Measurements from ENCODE around the gene CYP2A6.
"Not testable (repeated sequence)": the region's sequence is repeated elsewhere in the genome, so short reads cannot be mapped to it uniquely, and the experiment has no call there.

CYP2A6 gene

DNA sequence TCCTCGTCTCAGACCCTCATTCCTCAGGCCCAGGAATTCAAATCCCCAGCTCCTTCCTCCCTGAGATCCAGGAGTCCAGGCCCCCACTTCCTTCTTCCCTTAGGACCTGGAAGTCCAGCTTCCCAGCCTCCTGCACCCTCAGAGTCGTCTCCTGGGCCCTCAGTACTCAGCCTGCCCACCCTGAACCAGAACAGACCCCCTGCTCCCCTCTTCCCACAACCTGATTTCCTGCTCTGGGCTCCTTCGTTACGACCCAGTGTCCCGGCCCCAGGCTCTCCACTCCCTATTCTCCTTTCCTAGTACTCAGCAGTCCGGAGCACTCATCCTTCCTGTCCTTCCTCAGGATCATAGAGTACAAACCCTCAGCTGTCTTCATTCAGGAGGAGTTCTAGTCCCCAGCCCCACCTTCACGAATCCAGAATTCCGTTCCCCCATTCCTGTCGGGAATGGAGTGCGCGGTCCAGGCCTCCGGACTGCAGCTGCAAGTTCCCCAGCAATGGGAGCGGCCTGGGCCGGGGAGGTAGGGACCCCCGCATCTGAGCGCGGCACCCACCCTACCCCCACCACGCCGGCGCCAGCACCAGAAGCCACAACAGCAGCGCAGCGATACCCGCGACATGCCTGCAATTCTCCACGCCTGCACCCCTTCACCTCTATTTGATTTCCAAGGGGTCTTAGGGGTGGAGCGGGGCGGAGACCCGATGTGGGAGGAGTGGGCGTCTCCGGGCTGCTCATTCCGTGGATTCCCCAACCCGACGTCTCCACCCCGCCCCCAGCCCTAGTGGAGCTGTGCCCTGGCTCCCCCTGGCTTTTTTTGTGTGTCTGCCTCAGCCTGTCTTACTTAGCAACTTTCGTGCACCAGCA, 38.5 kb downstream of the CYP2A6 start:
- Mint-ChIP-seq H3K4me3 (peak overlapping the region; percentile 90), H3K27ac (no peak overlapping the region), H3K9me3 (no peaks in the 10 kb centered on the region), H3K4me1 (peaks cover 65% of the 10 kb centered on the region), H3K27me3 (ENCODE audit: low read depth, poor library complexity) (peaks cover 45% of the 10 kb centered on the region), H3K36me3 (ENCODE audit: low read depth) (peaks cover 11% of the 10 kb centered on the region)
- TF ChIP-seq, protein P1, sequence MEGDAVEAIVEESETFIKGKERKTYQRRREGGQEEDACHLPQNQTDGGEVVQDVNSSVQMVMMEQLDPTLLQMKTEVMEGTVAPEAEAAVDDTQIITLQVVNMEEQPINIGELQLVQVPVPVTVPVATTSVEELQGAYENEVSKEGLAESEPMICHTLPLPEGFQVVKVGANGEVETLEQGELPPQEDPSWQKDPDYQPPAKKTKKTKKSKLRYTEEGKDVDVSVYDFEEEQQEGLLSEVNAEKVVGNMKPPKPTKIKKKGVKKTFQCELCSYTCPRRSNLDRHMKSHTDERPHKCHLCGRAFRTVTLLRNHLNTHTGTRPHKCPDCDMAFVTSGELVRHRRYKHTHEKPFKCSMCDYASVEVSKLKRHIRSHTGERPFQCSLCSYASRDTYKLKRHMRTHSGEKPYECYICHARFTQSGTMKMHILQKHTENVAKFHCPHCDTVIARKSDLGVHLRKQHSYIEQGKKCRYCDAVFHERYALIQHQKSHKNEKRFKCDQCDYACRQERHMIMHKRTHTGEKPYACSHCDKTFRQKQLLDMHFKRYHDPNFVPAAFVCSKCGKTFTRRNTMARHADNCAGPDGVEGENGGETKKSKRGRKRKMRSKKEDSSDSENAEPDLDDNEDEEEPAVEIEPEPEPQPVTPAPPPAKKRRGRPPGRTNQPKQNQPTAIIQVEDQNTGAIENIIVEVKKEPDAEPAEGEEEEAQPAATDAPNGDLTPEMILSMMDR (IDR thresholded peaks at IDR 0.05): no peak
- peak; percentile 54 for DNase-seq

DNA sequence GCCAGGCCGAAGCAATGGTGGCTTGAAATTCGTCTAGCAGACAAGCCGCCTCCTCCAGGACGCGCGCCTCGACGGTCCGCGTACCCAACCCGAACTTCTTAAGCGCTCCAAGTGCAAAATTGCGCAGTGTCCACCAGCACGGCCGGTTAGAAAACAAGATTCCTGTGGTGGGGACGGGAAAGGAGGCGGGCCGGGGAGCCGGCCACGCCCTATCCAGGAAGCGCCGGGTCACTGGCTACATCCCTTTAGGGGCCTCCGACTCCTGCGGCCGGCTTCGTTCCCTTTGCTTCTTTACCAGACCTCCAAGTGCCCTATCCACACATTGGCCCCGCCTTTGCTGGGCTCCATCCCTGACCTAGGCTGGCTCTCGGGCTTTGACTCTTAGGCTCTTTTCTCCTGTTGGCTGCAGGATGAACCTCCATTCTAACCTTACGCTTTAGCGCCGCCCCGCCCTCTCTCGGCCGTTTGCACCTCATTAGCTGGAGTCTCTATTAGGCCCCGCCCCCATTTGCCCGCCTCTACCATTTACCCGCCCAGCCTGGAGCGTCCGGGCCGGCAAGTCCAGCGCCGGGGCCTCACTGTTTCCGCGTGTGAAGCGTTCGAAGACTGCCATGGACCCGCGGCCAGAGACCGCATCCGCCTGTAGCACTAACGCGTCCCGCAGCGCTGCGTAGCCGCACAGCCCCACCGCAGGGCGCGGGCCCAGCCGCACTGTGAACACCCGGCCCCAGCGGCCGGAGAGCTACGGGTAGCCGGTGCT, 39.4 kb downstream of the CYP2A6 start:
- Mint-ChIP-seq H3K27ac (peak overlapping the region; percentile 98), H3K4me1 (peaks cover 74% of the 10 kb centered on the region), H3K36me3 (ENCODE audit: low read depth) (peaks cover 11% of the 10 kb centered on the region), H3K4me3 (peak overlapping the region; percentile 90), H3K27me3 (ENCODE audit: low read depth, poor library complexity) (peaks cover 39% of the 10 kb centered on the region)
- H3K9me3 Mint-ChIP-seq: not testable (repeated sequence)
- peak; percentile 78 for DNase-seq

DNA sequence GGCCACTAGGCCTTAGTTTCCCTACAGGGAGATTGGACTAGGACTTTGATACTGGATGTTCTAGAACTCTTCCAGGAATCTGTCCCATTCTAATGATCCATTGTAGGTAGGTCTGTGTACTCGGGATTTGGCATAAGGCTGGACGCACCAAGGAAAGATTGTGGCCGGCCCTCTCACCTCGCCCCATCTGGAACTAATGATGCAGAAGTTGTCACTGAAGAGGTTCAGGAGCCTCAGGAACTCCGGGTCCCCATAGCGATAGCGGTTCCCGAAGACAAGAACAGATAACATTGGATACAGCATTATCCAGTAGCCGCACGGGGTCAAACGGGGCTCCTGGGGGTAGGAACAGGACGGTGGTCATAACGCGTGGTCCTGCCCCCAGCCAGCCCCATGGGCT, 40.1 kb downstream of the CYP2A6 start:
- Mint-ChIP-seq H3K36me3 (ENCODE audit: low read depth) (peaks cover 11% of the 10 kb centered on the region), H3K4me3 (peak overlapping the region; percentile 90), H3K9me3 (no peaks in the 10 kb centered on the region), H3K27me3 (ENCODE audit: low read depth, poor library complexity) (peaks cover 33% of the 10 kb centered on the region), H3K27ac (peak overlapping the region; percentile 34), H3K4me1 (peaks cover 78% of the 10 kb centered on the region)
- TF ChIP-seq, protein P1 (IDR thresholded peaks at IDR 0.05): no peak
- no peak for DNase-seq

DNA sequence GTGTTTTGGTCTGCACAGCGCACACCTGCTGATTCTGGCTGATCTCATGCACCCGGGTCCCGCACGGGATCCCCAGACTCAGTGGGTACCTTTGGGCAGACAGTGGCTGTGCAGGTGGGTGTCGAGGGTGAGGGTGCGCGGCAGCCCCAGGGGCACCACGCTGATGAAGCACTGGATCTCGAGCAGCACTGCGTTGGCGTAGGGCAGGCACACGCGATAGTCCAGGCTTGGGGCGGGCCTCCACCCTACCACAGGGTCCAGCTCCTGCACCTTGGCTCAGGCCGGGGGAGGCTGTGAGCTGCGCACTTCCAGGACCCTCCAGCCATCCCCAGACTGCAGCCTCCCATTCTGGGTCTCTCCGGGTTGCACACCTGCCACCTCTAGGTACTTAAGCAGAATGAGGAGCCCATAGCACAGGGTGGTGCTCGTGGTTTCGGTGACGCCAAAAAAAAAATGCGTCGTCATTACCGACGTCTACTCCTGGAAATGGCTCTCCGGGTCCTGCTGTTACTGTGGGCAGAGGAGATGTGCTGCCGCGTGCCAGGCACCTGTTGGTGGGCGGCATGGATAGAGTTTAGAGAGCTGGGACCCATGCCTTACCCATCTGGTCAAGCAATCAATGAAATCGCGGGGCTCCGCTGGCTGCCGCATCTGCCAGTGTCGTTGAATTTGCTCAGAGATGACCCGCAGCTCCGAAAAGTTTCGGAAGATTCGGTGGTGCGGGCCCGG, 40.7 kb downstream of the CYP2A6 start:
- peaks cover 29% of the 10 kb centered on the region for H3K27me3 Mint-ChIP-seq (ENCODE audit: low read depth, poor library complexity)
- TF ChIP-seq, protein P1 (IDR thresholded peaks at IDR 0.05): no peak
- H3K4me1 Mint-ChIP-seq: peaks cover 78% of the 10 kb centered on the region
- H3K4me3 Mint-ChIP-seq: peak overlapping the region; percentile 90
- no peaks in the 10 kb centered on the region for H3K9me3 Mint-ChIP-seq
- no peak overlapping the region for H3K27ac Mint-ChIP-seq
- peaks cover 11% of the 10 kb centered on the region for H3K36me3 Mint-ChIP-seq (ENCODE audit: low read depth)
- DNase-seq: no peak

DNA sequence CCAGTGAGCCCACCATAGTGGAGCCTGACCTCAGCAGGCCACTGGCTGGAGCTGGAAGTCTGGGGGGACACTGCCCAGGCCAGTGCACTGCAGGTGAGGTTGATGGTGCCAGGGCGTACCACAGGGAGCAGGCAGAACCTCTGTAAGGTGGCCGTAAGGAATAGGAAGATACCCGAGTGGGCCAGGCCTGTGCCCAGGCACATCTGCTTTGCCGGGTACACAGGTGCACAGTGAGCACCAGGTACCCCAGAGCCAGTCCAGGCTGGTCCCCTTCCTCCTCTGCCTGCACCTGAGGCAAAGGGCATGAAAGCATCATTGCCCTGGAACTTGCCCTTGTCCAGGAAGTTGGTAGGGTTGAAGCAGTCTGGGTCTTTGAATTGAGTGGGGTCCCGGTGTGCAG, 41.8 kb downstream of the CYP2A6 start:
- Mint-ChIP-seq H3K9me3 (no peaks in the 10 kb centered on the region), H3K36me3 (ENCODE audit: low read depth) (peaks cover 11% of the 10 kb centered on the region), H3K27me3 (ENCODE audit: low read depth, poor library complexity) (peaks cover 21% of the 10 kb centered on the region), H3K27ac (no peak overlapping the region), H3K4me3 (no peak overlapping the region), H3K4me1 (peaks cover 78% of the 10 kb centered on the region)
- DNase-seq: no peak
- TF ChIP-seq, protein P1 (IDR thresholded peaks at IDR 0.05): no peak

DNA sequence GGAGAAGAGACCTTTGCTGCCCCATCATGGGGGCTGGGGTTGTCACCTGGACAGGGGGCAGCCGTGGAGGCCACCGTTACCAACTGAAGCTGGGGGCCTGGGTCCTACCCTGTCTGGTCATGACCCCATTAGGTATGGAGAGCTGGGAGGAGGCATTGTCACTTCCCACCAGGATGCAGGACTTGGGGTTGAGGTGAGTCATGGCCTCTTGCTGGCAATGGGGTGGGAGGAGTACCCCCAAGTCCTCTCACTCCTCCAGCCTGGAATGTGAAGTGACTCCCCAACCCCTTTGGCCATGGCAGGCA, 42.3 kb downstream of the CYP2A6 start:
- H3K9me3 Mint-ChIP-seq: no peaks in the 10 kb centered on the region
- TF ChIP-seq, protein P1 (IDR thresholded peaks at IDR 0.05): no peak
- peaks cover 81% of the 10 kb centered on the region for H3K4me1 Mint-ChIP-seq
- peaks cover 13% of the 10 kb centered on the region for H3K36me3 Mint-ChIP-seq (ENCODE audit: low read depth)
- no peak overlapping the region for H3K4me3 Mint-ChIP-seq
- H3K27ac Mint-ChIP-seq: no peak overlapping the region
- no peak for DNase-seq
- H3K27me3 Mint-ChIP-seq (ENCODE audit: low read depth, poor library complexity): peaks cover 18% of the 10 kb centered on the region
